Neural cell (in vitro differentiated cells): ENCODE results near the gene SETD6. TPM values are rescaled to one million over a fixed set of nuclear protein-coding genes. Genes with fewer than 3 reads are reported as not detected.

Experiments
- H2AFZ ChIP-seq: fragments of 200-600, 300-800 bp; sonication (generic), shearing (Covaris generic); 2 replicates; pipeline ENCODE4 v1.6.0; 2014; ENCODE audit warnings: low read depth, mild to moderate bottlenecking, antibody characterized with exemption, low read length, moderate library complexity
- H3F3A ChIP-seq: fragments of 200-600 bp; shearing (Covaris generic); 2 replicates; pipeline ENCODE4 v1.6.1; 2016; ENCODE audit warnings: mild to moderate bottlenecking, moderate library complexity, mixed read lengths, antibody characterized with exemption, low read length; ENCODE audit not compliant: insufficient read depth, poor library complexity, severe bottlenecking
- H3K27ac ChIP-seq: fragments of 200-600, 300-800 bp; sonication (generic), shearing (Covaris generic); 2 replicates; pipeline ENCODE4 v1.5.1; 2014; ENCODE audit warnings: mild to moderate bottlenecking, low read length, moderate library complexity
- H3K27me3 ChIP-seq: fragments of 300-800, 200-600 bp; sonication (generic), shearing (Covaris generic); 2 replicates; pipeline ENCODE4 v1.6.0; 2014; ENCODE audit warnings: mild to moderate bottlenecking, low read depth, low read length, moderate library complexity; ENCODE audit not compliant: insufficient read depth
- H3K36me3 ChIP-seq: fragments of 300-800, 200-600 bp; sonication (generic), shearing (Covaris generic); 2 replicates; pipeline ENCODE4 v1.5.1; 2014; ENCODE audit warnings: mild to moderate bottlenecking, antibody characterized with exemption, low read length, moderate library complexity; ENCODE audit not compliant: insufficient read depth
- H3K4me2 ChIP-seq: fragments of 300-800, 200-600 bp; sonication (generic), shearing (Covaris generic); 2 replicates; pipeline ENCODE4 v1.6.0; 2014; ENCODE audit warnings: mild to moderate bottlenecking, low read length
- H3K4me3 ChIP-seq: fragments of 300-800, 200-600 bp; sonication (generic), shearing (Covaris generic); 2 replicates; pipeline ENCODE4 v1.5.1; 2014; ENCODE audit warnings: mild to moderate bottlenecking, low read length, moderate library complexity
- H3K79me2 ChIP-seq: fragments of 200-600 bp; shearing (Covaris generic); replicated peaks from 2 replicates; pipeline ENCODE4 v1.6.0; 2014; ENCODE audit warnings: mild to moderate bottlenecking, low read length, moderate library complexity; ENCODE audit not compliant: insufficient read depth
- H3K9ac ChIP-seq: fragments of 300-800, 200-600 bp; sonication (generic), shearing (Covaris generic); 2 replicates; pipeline ENCODE4 v1.6.1; 2016; ENCODE audit warnings: mild to moderate bottlenecking, low read length, mixed read lengths
- H3K9me2 ChIP-seq: fragments of 200-600 bp; shearing (Covaris generic); 2 replicates; pipeline ENCODE4 v1.6.1; 2016; ENCODE audit warnings: mild to moderate bottlenecking, low read length, mixed read lengths; ENCODE audit not compliant: insufficient read depth
- H3K9me3 ChIP-seq: fragments of 200-600, 300-800 bp; sonication (generic), shearing (Covaris generic); 2 replicates; pipeline ENCODE4 v1.6.1; 2016; ENCODE audit warnings: mild to moderate bottlenecking, mixed run types, low read length, moderate library complexity, mixed read lengths
- H4K20me1 ChIP-seq: fragments of 200-600 bp; shearing (Covaris generic); 2 replicates; pipeline ENCODE4 v1.6.1; 2016; ENCODE audit warnings: mild to moderate bottlenecking, mixed run types; ENCODE audit not compliant: insufficient read depth
- EZH2 ChIP-seq: fragments of 200-600, 300-800 bp; shearing (Covaris generic), sonication (generic); IDR thresholded peaks from 2 replicates; pipeline ENCODE4 v1.6.1; 2014; ENCODE audit warnings: antibody characterized with exemption, low read length, borderline replicate concordance, mild to moderate bottlenecking; ENCODE audit not compliant: insufficient read depth, poor library complexity, severe bottlenecking
- MXI1 ChIP-seq: fragments of 450-650 bp; conservative IDR thresholded peaks from 2 replicates; pipeline ENCODE4 v1.6.1; 2014; ENCODE audit warnings: antibody characterized with exemption, mild to moderate bottlenecking; ENCODE audit not compliant: poor library complexity, severe bottlenecking
- POLR2AphosphoS5 ChIP-seq: IDR thresholded peaks from 2 replicates; pipeline ENCODE4 v1.6.1; 2012
- RAD21 ChIP-seq: fragments of 450-650 bp; conservative IDR thresholded peaks from 2 replicates; pipeline ENCODE4 v1.6.1; 2014; ENCODE audit warnings: antibody characterized with exemption, mild to moderate bottlenecking, moderate library complexity
- REST ChIP-seq: IDR thresholded peaks from 2 replicates; pipeline ENCODE4 v1.6.1; 2012; ENCODE audit warnings: borderline replicate concordance
- SMC3 ChIP-seq: fragments of 450-650 bp; conservative IDR thresholded peaks from 2 replicates; pipeline ENCODE4 v1.6.1; 2014; ENCODE audit warnings: antibody characterized with exemption, mild to moderate bottlenecking, moderate library complexity; ENCODE audit not compliant: poor library complexity
- TAF1 ChIP-seq: IDR thresholded peaks from 2 replicates; pipeline ENCODE4 v1.6.1; 2012; ENCODE audit warnings: low read depth
- polyA plus RNA-seq: library from polyadenylated mRNA; depleted of rRNA; stranded (reverse); fragments of >200 nt; gene quantifications from 2 replicates; pipeline ENCODE4 v1.2.3, GENCODE V29; 2014
- TF ChIP-seq, protein P1 (sequence below): fragments of 450-650 bp; IDR thresholded peaks from 2 replicates; pipeline ENCODE4 v1.5.1; 2014; ENCODE audit warnings: antibody characterized with exemption, mild to moderate bottlenecking, moderate library complexity; ENCODE audit not compliant: poor library complexity, severe bottlenecking

Gene SETD6
- polyA plus RNA-seq, 1 donor from 2014 or later, result 61.2 TPM

DNA sequence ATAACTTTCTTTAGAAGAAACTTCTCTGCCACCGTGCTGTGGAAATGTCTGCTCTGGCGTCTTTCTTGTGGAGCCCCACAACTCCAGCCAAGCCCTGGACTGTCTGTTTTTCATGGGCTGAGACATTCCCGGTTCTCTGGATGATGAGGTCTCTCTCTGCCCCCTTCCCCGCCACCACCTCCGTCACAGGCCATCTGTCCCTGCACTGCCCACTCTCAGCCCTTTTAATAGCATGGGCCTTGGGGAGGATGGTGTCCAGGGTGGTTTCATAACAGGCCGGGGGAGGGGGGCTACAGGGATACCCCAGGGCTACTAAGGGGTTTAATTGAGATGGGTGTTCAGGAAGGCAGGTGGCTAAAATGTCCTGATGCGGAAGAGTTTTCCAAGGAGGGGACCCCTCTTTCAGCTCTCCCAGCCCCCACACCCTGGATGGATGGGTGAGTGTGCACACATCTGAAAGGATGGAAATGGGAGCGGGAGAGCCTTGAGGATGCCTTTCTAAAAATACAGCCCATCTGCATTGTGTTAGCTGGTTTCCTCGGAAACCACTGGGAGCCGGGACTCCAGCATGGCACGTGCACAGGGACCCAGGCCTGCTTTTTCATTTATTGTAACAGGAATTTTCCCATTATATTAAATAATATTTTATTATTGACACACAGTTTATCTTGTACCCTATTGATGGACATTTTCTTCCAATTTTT, 30.0 kb upstream of the SETD6 start:
- Histone ChIP-seq H3K9me3 (no peaks in the 10 kb centered on the region), H3K36me3 (no peaks in the 10 kb centered on the region), H4K20me1 (no peaks in the 10 kb centered on the region), H3K9ac (peak overlapping the region; percentile 16), H3K4me2 (no peak overlapping the region), H3K9me2 (no peaks in the 10 kb centered on the region), H2AFZ (no peak overlapping the region), H3K4me3 (no peak overlapping the region), H3K27ac (no peak overlapping the region), H3K79me2 (no peaks in the 10 kb centered on the region), H3K27me3 (no peaks in the 10 kb centered on the region), H3F3A (no peaks in the 10 kb centered on the region)
- no peak for TF ChIP-seq POLR2AphosphoS5
- TF ChIP-seq EZH2, result no peak
- no peak for TF ChIP-seq TAF1
- no peak for TF ChIP-seq RAD21
- no peak for TF ChIP-seq SMC3
- TF ChIP-seq, protein P1, sequence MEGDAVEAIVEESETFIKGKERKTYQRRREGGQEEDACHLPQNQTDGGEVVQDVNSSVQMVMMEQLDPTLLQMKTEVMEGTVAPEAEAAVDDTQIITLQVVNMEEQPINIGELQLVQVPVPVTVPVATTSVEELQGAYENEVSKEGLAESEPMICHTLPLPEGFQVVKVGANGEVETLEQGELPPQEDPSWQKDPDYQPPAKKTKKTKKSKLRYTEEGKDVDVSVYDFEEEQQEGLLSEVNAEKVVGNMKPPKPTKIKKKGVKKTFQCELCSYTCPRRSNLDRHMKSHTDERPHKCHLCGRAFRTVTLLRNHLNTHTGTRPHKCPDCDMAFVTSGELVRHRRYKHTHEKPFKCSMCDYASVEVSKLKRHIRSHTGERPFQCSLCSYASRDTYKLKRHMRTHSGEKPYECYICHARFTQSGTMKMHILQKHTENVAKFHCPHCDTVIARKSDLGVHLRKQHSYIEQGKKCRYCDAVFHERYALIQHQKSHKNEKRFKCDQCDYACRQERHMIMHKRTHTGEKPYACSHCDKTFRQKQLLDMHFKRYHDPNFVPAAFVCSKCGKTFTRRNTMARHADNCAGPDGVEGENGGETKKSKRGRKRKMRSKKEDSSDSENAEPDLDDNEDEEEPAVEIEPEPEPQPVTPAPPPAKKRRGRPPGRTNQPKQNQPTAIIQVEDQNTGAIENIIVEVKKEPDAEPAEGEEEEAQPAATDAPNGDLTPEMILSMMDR, result no peak
- TF ChIP-seq REST, result no peak

GRCh38 chr16:58487566-58488351, 27.6 kb upstream of the SETD6 start:
- Histone ChIP-seq H3K9me3 (no peaks in the 10 kb centered on the region), H3K27me3 (no peaks in the 10 kb centered on the region), H2AFZ (no peak overlapping the region), H3F3A (no peaks in the 10 kb centered on the region), H3K4me2 (no peak overlapping the region), H3K9me2 (no peaks in the 10 kb centered on the region), H3K27ac (no peak overlapping the region), H3K4me3 (peak overlapping the region; percentile 30), H3K9ac (peak overlapping the region; percentile 29), H3K79me2 (no peaks in the 10 kb centered on the region), H4K20me1 (no peaks in the 10 kb centered on the region), H3K36me3 (no peaks in the 10 kb centered on the region)
- TF ChIP-seq TAF1 (no peak), RAD21 (peak; percentile 94), EZH2 (no peak), SMC3 (peak; percentile 98), MXI1 (peak; percentile 16)
- TF ChIP-seq, protein P1, result peak; percentile 96
